IMR-90 (cell line): ENCODE measurements around the gene C2orf74. TPM values are rescaled to one million over a fixed set of nuclear protein-coding genes. Genes with fewer than 3 reads are reported as not detected.

Source experiments
- ATAC-seq: fragments of 200-7000 bp; cut with Tn5 transposase; 2 replicates; pipeline ENCODE4 v1.9.1; 2020; ENCODE audit warnings: low read depth, mild to moderate bottlenecking, moderate library complexity
- BruUV-seq: library from RNA; stranded (reverse); fragments of 400-500 nt; replicated peaks from 2 replicates; lab custom pipeline; 2021; lab: Mats Ljungman, UMichigan
- CTCF ChIA-PET: fragments of 300-600 bp; formaldehyde crosslinking; extraction: SDS; loops from one replicate; lab custom pipeline; 2021; ENCODE audit warnings: antibody characterized with exemption; lab: Yijun Ruan, JAX
- POLR2A ChIA-PET: fragments of 300-600 bp; sonication (Branson Sonifier 250); formaldehyde crosslinking; loops from one replicate; lab custom pipeline; 2022; ENCODE audit warnings: antibody characterized with exemption; ENCODE audit not compliant: unreplicated experiment; lab: Charles Lee
- DNase-seq: peaks from one replicate; pipeline ENCODE4 v3.0.0; 2013
- H2AFZ ChIP-seq: replicated peaks from 2 replicates; pipeline ENCODE3; 2013; ENCODE audit warnings: low read length, mild to moderate bottlenecking; ENCODE audit not compliant: poor library complexity
- H2AK5ac ChIP-seq: 2 replicates; pipeline ENCODE4 v1.6.1; 2013; ENCODE audit warnings: low read depth, low read length, inconsistent platforms
- H2AK9ac ChIP-seq: replicated peaks from 2 replicates; pipeline ENCODE3; 2013; ENCODE audit warnings: mild to moderate bottlenecking, low read depth, low read length, moderate library complexity; ENCODE audit not compliant: poor library complexity
- H2BK120ac ChIP-seq: 2 replicates; pipeline ENCODE4 v1.6.1; 2013; ENCODE audit warnings: low read depth, low read length, inconsistent platforms
- H2BK15ac ChIP-seq: 3 replicates; pipeline ENCODE4 v1.6.1; 2013; ENCODE audit warnings: low read depth, low read length, inconsistent platforms
- H2BK20ac ChIP-seq: 2 replicates; pipeline ENCODE4 v1.6.1; 2013; ENCODE audit warnings: low read depth, mild to moderate bottlenecking, inconsistent platforms, low read length, moderate library complexity
- H2BK5ac ChIP-seq: 2 replicates; pipeline ENCODE4 v1.6.1; 2013; ENCODE audit warnings: mild to moderate bottlenecking, low read depth, low read length, inconsistent platforms; ENCODE audit not compliant: poor library complexity, severe bottlenecking
- H3K14ac ChIP-seq: replicated peaks from 2 replicates; pipeline ENCODE4 v1.6.1; 2013; ENCODE audit warnings: low read depth, low read length, inconsistent platforms
- H3K18ac ChIP-seq: 2 replicates; pipeline ENCODE4 v1.6.1; 2013; ENCODE audit warnings: low read depth, low read length, control low read depth
- H3K23ac ChIP-seq: 2 replicates; pipeline ENCODE4 v1.6.1; 2013; ENCODE audit warnings: low read depth, low read length, inconsistent platforms
- H3K27ac ChIP-seq: 2 replicates; pipeline ENCODE4 v1.5.1; 2013; ENCODE audit warnings: mild to moderate bottlenecking, control low read depth, low read length; ENCODE audit not compliant: insufficient read depth
- H3K27me3 ChIP-seq: 2 replicates; pipeline ENCODE4 v1.6.1; 2013; ENCODE audit warnings: low read length; ENCODE audit not compliant: control insufficient read depth, insufficient read depth
- H3K36me3 ChIP-seq: 2 replicates; pipeline ENCODE4 v1.6.1; 2013; ENCODE audit warnings: low read length, mixed read lengths; ENCODE audit not compliant: control insufficient read depth, insufficient read depth
- H3K4ac ChIP-seq: 2 replicates; pipeline ENCODE4 v1.6.1; 2013; ENCODE audit warnings: low read depth, low read length, inconsistent platforms
- H3K4me1 ChIP-seq: 2 replicates; pipeline ENCODE4 v1.6.1; 2013; ENCODE audit warnings: low read length, mixed read lengths; ENCODE audit not compliant: control insufficient read depth, insufficient read depth
- H3K4me2 ChIP-seq: 2 replicates; pipeline ENCODE4 v1.6.1; 2013; ENCODE audit warnings: low read depth, mild to moderate bottlenecking, control low read depth, low read length, moderate library complexity
- H3K4me3 ChIP-seq: 2 replicates; pipeline ENCODE4 v1.5.1; 2013; ENCODE audit warnings: low read depth, mild to moderate bottlenecking, control low read depth, low read length, moderate library complexity; ENCODE audit not compliant: insufficient read depth
- H3K56ac ChIP-seq: 2 replicates; pipeline ENCODE4 v1.6.1; 2013; ENCODE audit warnings: low read length, inconsistent platforms; ENCODE audit not compliant: insufficient read depth; ENCODE audit errors: extremely low read depth
- H3K79me1 ChIP-seq, 2 experiments: 2 replicates each; pipeline ENCODE4 v1.6.1; 2013; ENCODE audit warnings: low read length in 2 of 2, inconsistent platforms in 1 of 2, low read depth in 1 of 2
- H3K9ac ChIP-seq: 2 replicates; pipeline ENCODE4 v1.6.1; 2013; ENCODE audit warnings: low read depth, low read length, control low read depth
- H3K9me1 ChIP-seq: 2 replicates; pipeline ENCODE4 v1.6.1; 2013; ENCODE audit warnings: low read length, inconsistent platforms; ENCODE audit not compliant: insufficient read depth
- H3K9me3 ChIP-seq: 2 replicates; pipeline ENCODE4 v1.6.1; 2013; ENCODE audit warnings: low read length; ENCODE audit not compliant: control insufficient read depth, insufficient read depth
- H4K20me1 ChIP-seq: 2 replicates; pipeline ENCODE4 v1.6.1; 2013; ENCODE audit warnings: low read length, inconsistent platforms; ENCODE audit not compliant: insufficient read depth
- H4K5ac ChIP-seq: 2 replicates; pipeline ENCODE4 v1.6.1; 2013; ENCODE audit warnings: mild to moderate bottlenecking, low read depth, low read length, control low read depth
- H4K8ac ChIP-seq, 2 experiments: 2 replicates each; pipeline ENCODE4 v1.6.1; 2013; ENCODE audit warnings: low read depth in 2 of 2, low read length in 2 of 2, control low read depth in 1 of 2, inconsistent platforms in 1 of 2
- H4K91ac ChIP-seq: 2 replicates; pipeline ENCODE4 v1.6.1; 2013; ENCODE audit warnings: low read depth, low read length, inconsistent platforms; ENCODE audit not compliant: insufficient read depth
- BHLHE40 ChIP-seq: fragments of 150-350 bp; IDR thresholded peaks from 2 replicates; pipeline ENCODE4 v1.6.1; 2016; ENCODE audit warnings: mild to moderate bottlenecking, low read depth, low read length
- CHD1 ChIP-seq: IDR thresholded peaks from 2 replicates; pipeline ENCODE4 v1.6.1; 2012; ENCODE audit warnings: low read depth, low read length, improper control_type of control experiment
- MAFK ChIP-seq: IDR thresholded peaks from 2 replicates; pipeline ENCODE4 v1.6.1; 2012; ENCODE audit warnings: low read depth, low read length, improper control_type of control experiment
- NFE2L2 ChIP-seq: fragments of 150-350 bp; IDR thresholded peaks from 2 replicates; pipeline ENCODE4 v1.6.1; 2016; ENCODE audit warnings: low read depth, mild to moderate bottlenecking, low read length
- POLR2A ChIP-seq: IDR thresholded peaks from 2 replicates; pipeline ENCODE4 v1.6.1; 2012; ENCODE audit warnings: mild to moderate bottlenecking, low read depth, low read length
- RAD21 ChIP-seq: IDR thresholded peaks from 2 replicates; pipeline ENCODE4 v1.6.1; 2012; ENCODE audit warnings: low read length, improper control_type of control experiment
- WGBS, 2 experiments: methylation state at CpG; one replicate each; pipeline versions ENCODE4 v1.1.5 to v1.1.7; 2013; ENCODE audit warnings: missing lambda C conversion rate in 2 of 2; ENCODE audit not compliant: insufficient read length in 1 of 2; ENCODE audit errors: extremely low coverage in 2 of 2; 5-methylcytosine and 5-hydroxymethylcytosine counted together
- dilution Hi-C: fragments of 300-500 bp; cut with HindIII; formaldehyde crosslinking; loops from one replicate; pipeline ENCODE4 v1.14.3; 2018; ENCODE audit warnings: low sequenced_read_pairs; ENCODE audit not compliant: unreplicated experiment
- in situ Hi-C: fragments of 300-500 bp; cut with MboI; formaldehyde crosslinking; loops from 3 replicates; pipeline ENCODE4 v1.14.3; 2019; ENCODE audit warnings: low sequenced_read_pairs, inconsistent platforms, mixed read lengths
- intact Hi-C: fragments of 100-400 bp; cut with micrococcal nuclease; formaldehyde crosslinking; loops from 2 replicates; pipeline ENCODE4 v1.10.0; 2022
- polyA plus RNA-seq, 3 experiments: library from polyadenylated mRNA; depleted of rRNA; stranded (reverse); fragments of >200 nt; gene quantifications; 2 replicates each; pipeline ENCODE4 v1.2.3, GENCODE V29; 2012; ENCODE audit warnings: low replicate concordance in 1 of 3
- total RNA-seq: library from RNA; depleted of rRNA; stranded (reverse); fragments of >200 nt; gene quantifications from 2 replicates; pipeline ENCODE4 v1.2.3, GENCODE V29; 2012

Gene C2orf74
- total and polyA plus RNA-seq, 2 of the 4 experiments (the other 2 are of a cell fraction), result 8.4 to 21.9 TPM

DNA sequence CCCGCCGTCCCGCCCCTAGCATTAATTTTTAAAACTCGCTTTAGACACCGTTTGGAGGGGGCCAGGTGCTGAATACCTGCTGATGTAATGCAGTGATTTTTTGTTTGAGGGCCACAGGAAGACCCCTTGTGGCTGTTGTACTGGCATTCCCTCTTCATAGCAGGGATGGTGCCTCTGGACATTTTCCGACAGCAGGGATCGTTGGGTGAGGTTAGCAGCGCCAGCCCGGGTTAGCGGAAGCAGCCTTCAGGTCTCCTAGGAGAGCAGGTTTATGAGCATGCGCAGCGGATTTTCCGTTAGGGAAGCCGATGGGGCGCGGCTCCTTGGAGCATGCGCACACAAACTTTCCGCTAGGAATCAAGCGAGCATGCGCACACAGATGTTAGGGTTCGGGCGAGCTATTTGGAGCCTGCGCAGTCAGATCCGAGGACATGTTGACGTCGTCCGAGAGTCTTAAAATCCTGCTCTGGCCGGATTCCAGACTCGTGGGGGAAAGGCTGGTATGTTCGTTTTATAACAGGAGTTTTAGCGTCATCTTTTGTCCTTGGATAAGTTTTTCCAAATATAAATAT is 17.2 kb upstream of the C2orf74 start:
- peak overlapping the region; percentile 71 for H3K4me3 ChIP-seq
- peak overlapping the region; percentile 89 for H3K4me2 ChIP-seq
- H3K27ac ChIP-seq, result peak overlapping the region; percentile 87
- H3K23ac ChIP-seq, result peak overlapping the region; percentile 93
- 0% methylated on average over 19 of the region's 31 CpGs; no CpG with 5 or more reads in 1 of the 2 experiments for WGBS, 2 experiments
- peak; percentile 97 for DNase-seq
- peak overlapping the region; percentile 69 for H2BK120ac ChIP-seq
- H4K5ac ChIP-seq, result peak overlapping the region; percentile 96
- no peak overlapping the region for H2BK20ac ChIP-seq
- TF ChIP-seq RAD21 (no peak), POLR2A (0 out of 2 replicates have a peak, but pooled peaks have one; percentile 40), NFE2L2 (no peak), BHLHE40 (peak; percentile 29; the same call in 1 of the 2 replicates), CHD1 (no peak), MAFK (no peak)
- H3K36me3 ChIP-seq, result peaks cover 9% of the 10 kb centered on the region
- no peaks in the 10 kb centered on the region for H3K9me1 ChIP-seq
- ChIA-PET POLR2A (interaction anchor here (0.6 kb wide), 1 partner anchor 393 kb away, joined by 3 read pairs; the partner anchor contains the start of gene XPO1), CTCF (interaction anchor here (0.5 to 0.6 kb wide), 3 partner anchors 15 to 648 kb away, joined by 3 to 7 read pairs (median 3); no protein-coding TSS in a partner anchor)
- peak overlapping the region; percentile 88 for H3K9ac ChIP-seq
- BruUV-seq, result no TSS peak
- ATAC-seq, result peak; percentile 99
- H3K4ac ChIP-seq, result peak overlapping the region; percentile 99
- peak overlapping the region; percentile 45; the same call in 1 of the 3 replicates for H2BK15ac ChIP-seq
- in situ Hi-C loops, result no loop called here
- H3K56ac ChIP-seq, result peak overlapping the region; percentile 91
- peak overlapping the region; percentile 93 to 100 for H4K8ac ChIP-seq
- dilution Hi-C loops, result no loop called here
- H2BK5ac ChIP-seq, result peak overlapping the region; percentile 96
- H4K20me1 ChIP-seq, result no peaks in the 10 kb centered on the region
- peak overlapping the region; percentile 97 for H4K91ac ChIP-seq
- H2AFZ ChIP-seq, result peak overlapping the region; percentile 99
- peak overlapping the region; percentile 92 for H3K18ac ChIP-seq
- H3K4me1 ChIP-seq, result no peaks in the 10 kb centered on the region
- H3K14ac ChIP-seq, result peak overlapping the region; percentile 100
- peak overlapping the region; percentile 93; the same call in 1 of the 2 replicates for H2AK5ac ChIP-seq
- no peaks in the 10 kb centered on the region for H3K27me3 ChIP-seq
- H2AK9ac ChIP-seq, result peak overlapping the region; percentile 95
- intact Hi-C loops, result no loop called here
- H3K9me3 ChIP-seq, result no peaks in the 10 kb centered on the region
- peaks cover 7 to 16% of the 10 kb centered on the region in 2 experiments for H3K79me1 ChIP-seq
